Activated T-helper 1 cell treated with anti-CD3 and anti-CD28 coated beads, Interleukin-12 subunit alpha, Interleukin-12 subunit beta, Interleukin-2, Interleukin-4 antibody, amounts not matched to agents 30 ng/mL and 10 ng/mL and 1 ng/mL, durations not matched to agents 14 hours and 24 hours and 36 hours (primary cell): ENCODE data around the gene TRPM2. TPM values are rescaled to one million over a fixed set of nuclear protein-coding genes. Genes with fewer than 3 reads are reported as not detected.

Source experiments
- DNase-seq: peaks from one replicate; pipeline ENCODE4 v3.0.0; 2021; ENCODE audit warnings: low spot score
- H3K27ac Mint-ChIP-seq: one replicate; pipeline ENCODE4 v1.8.0; 2021; ENCODE audit warnings: mild to moderate bottlenecking, mixed read lengths
- H3K27me3 Mint-ChIP-seq: one replicate; pipeline ENCODE4 v1.8.0; 2022; ENCODE audit warnings: mild to moderate bottlenecking, moderate library complexity, mixed read lengths; ENCODE audit not compliant: insufficient read depth
- H3K36me3 Mint-ChIP-seq: one replicate; pipeline ENCODE4 v1.8.0; 2021; ENCODE audit warnings: low read depth, mixed read lengths
- H3K4me1 Mint-ChIP-seq: one replicate; pipeline ENCODE4 v1.8.0; 2021; ENCODE audit warnings: low read depth, mixed read lengths
- H3K4me3 Mint-ChIP-seq: one replicate; pipeline ENCODE4 v1.8.0; 2021; ENCODE audit warnings: mild to moderate bottlenecking, moderate library complexity, mixed read lengths
- H3K9me3 Mint-ChIP-seq: one replicate; pipeline ENCODE4 v1.8.0; 2021; ENCODE audit warnings: mixed read lengths
- intact Hi-C: fragments of 100-400 bp; cut with micrococcal nuclease; formaldehyde crosslinking; loops from one replicate; pipeline ENCODE4 v1.15.1; 2024
- total RNA-seq: library from RNA; stranded (reverse); gene quantifications from 2 replicates; pipeline ENCODE4 v1.2.3, GENCODE V29; 2022

The TRPM2 gene
- total RNA-seq, 1 donor from 2014 or later = 15.2 TPM

DNA sequence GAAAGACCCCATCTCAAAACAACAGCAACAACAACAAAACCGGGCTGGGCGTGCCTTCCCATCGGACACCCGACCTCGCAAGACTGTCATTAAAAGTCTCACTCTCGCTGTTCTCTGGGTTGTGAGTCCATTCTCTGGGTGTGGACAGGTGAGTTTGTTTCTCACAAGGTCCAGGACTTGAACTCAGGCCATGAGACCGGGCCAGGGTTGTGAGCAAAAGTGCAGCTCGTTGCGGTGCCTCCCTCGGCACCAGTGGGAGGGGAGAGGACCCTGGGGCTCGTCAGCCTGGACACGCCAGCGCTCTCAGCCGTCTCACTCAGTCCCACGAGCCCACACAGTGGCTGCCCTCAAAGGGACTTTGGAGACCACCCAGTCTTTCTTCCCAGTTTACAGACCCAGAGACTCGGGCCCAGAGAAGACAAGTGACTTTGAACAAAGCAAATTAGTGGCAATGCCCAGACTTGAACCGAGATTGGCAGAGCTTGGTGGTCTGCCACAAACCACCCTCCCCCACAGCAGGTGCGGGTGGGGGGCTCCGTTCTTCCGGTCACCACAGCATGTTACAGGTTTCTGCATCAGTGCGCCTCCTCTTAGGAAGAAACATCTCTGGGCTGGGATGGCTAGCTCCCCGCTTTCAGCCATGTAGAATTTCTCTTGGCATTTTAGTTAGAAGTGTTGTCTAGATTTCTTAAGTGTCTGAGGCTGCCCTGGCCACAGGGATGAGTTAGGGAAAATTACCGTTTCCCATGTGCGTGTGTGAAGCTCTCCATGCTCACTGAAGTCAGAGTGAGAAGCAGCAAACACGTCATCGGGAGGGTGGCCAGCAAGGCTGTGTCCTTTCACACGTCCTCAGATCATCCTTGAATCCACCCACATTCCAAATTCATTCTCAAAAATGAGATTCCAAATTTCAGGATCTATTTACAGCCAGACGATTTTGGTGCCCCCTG lies 130.1 kb downstream of the TRPM2 start:
- intact Hi-C loops = no loop called here
- Mint-ChIP-seq H3K36me3 (no peaks in the 10 kb centered on the region), H3K4me3 (no peak overlapping the region), H3K27me3 (peaks cover 2% of the 10 kb centered on the region), H3K27ac (no peak overlapping the region), H3K4me1 (peaks cover 12% of the 10 kb centered on the region), H3K9me3 (no peaks in the 10 kb centered on the region)
- no peak for DNase-seq

DNA sequence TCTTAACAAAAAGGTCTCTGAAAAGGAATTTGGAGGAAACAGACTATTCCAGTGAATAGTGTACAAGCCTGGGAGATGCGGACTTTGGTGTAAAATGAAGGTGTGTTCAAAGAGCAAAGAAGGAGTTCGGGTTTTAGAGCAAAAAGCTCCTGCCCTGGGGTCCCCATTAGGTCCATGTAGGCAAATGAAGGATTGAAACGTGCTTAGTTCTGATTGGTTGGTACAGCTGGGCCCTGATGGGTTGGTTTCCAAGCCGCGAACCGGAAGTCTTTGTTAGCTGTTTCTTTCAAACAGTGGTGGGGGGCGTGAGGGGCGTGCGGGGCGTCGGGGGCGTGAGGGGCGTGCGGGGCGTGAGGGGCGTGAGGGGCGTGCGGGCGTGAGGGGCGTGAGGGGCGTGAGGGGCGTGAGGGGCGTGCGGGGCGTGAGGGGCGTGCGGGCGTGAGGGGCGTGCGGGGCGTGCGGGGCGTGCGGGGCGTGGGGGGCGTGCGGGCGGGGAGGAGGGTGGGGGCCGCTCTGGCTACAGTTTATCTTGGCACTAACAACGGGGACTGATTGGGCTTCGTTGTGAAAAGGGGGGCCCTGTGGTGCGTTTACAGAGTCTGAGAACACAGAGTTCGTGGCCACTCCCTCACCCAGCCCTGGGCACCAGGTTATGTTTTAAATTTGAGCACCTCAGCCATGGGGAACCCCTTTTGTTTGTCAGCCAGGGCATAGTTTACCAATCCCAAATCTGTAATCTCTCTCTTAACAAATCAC lies 131.3 kb downstream of the TRPM2 start:
- Mint-ChIP-seq H3K4me3 (no peak overlapping the region), H3K4me1 (peaks cover under 1% of the 10 kb centered on the region), H3K36me3 (no peaks in the 10 kb centered on the region), H3K27ac (no peak overlapping the region), H3K9me3 (no peaks in the 10 kb centered on the region), H3K27me3 (peaks cover 6% of the 10 kb centered on the region)
- no peak for DNase-seq
- intact Hi-C loops = no loop called here

DNA sequence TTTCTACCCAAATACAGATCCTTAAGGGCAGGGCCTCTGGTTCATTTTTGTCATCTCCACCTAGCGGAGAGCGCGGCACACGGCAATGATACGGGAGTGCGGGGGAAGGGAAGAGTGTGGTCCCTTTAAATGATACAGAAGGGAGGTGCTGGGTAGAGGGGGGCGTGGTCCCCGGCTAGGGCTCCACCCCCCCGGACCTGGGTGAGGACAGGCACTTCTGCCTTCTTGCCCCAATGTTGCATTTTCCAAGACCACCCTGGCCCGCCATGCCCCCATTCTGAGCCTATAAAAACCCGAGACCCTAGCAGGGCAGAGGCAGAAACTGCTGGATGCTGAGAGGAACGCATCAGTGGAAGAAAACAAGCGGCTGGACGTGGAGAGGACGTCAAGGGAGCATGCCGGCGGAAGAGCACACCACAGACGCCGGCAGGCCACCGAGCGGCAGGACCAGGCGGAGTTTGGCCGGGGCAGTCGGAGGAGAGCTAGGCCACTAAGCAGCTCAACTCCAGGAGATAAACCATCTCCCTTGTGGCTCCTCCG lies 131.9 kb downstream of the TRPM2 start:
- peaks cover 5% of the 10 kb centered on the region for H3K4me1 Mint-ChIP-seq
- peak overlapping the region; percentile 45 for H3K4me3 Mint-ChIP-seq
- H3K36me3 Mint-ChIP-seq = no peaks in the 10 kb centered on the region
- peaks cover 6% of the 10 kb centered on the region for H3K27me3 Mint-ChIP-seq
- H3K27ac Mint-ChIP-seq = no peak overlapping the region
- no peaks in the 10 kb centered on the region for H3K9me3 Mint-ChIP-seq
- DNase-seq = peak; percentile 8
- intact Hi-C loops = no loop called here

DNA sequence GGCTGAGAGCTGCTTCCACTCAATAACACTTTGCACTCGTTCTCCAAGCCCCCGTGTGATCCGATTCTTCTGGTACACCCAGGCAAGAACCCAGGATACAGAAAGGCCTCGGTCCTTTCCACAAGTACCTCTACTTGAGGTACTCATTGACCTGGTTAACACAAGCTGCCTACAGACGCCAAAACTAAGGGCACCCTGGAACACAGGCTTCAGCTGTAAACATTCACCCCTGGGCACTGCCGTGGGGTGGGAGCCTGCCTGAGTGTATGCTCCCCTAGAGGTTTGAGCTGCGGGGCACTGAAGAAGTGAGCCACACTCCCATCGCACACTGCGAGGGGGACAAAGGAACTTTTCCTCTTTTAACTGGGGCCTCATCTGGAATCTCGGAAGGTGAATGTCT lies 132.4 kb downstream of the TRPM2 start:
- intact Hi-C loops = no loop called here
- Mint-ChIP-seq H3K9me3 (no peaks in the 10 kb centered on the region), H3K27ac (no peak overlapping the region), H3K4me1 (peaks cover 5% of the 10 kb centered on the region), H3K27me3 (peaks cover 6% of the 10 kb centered on the region), H3K4me3 (peak overlapping the region; percentile 33), H3K36me3 (no peaks in the 10 kb centered on the region)
- DNase-seq = no peak

DNA sequence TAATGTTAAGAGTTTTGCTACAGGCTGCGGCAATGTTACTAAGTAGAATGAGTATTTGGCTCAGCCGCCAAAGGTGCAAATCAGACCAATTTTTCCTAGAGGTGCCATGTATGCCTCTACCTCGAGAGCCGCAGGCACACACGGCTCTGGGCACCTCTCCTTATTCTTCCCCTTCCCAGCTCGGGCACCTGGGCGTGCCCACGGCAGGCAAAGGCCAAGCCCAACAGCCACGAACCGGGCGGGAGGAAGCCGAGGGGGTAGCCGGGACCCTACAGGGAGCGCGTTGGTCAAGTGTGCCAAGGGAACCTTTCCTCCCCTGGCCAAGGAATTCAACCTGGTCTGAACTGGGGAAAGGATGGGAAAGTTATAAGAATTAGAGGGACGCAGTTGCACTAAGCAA lies 132.9 kb downstream of the TRPM2 start:
- Mint-ChIP-seq H3K27ac (no peak overlapping the region), H3K4me3 (no peak overlapping the region), H3K4me1 (peaks cover 5% of the 10 kb centered on the region), H3K9me3 (no peaks in the 10 kb centered on the region), H3K27me3 (peaks cover 6% of the 10 kb centered on the region), H3K36me3 (no peaks in the 10 kb centered on the region)
- intact Hi-C loops = no loop called here
- DNase-seq = no peak

DNA sequence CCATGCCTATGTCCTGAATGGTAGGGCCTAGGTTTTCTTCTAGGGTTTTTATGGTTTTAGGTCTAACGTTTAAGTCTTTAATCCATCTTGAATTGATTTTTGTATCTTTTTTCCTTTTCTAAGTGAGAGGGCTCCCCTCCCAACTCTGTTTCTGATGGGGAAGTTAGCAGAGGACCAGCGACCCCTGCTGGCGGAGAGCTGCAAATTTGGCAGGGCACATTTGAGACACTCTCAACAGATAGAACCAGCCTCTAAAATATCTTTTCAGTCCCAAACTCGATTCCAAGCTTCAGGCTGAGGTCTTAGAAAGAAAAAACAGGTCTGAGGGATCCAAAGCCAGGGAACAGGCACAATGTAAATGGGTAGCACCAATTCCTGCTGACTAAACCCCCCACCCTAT lies 134.4 kb downstream of the TRPM2 start:
- DNase-seq = peak; percentile 37
- Mint-ChIP-seq H3K4me3 (no peak overlapping the region), H3K36me3 (peaks cover 6% of the 10 kb centered on the region), H3K27me3 (peaks cover 6% of the 10 kb centered on the region), H3K9me3 (peaks cover 12% of the 10 kb centered on the region), H3K4me1 (peaks cover 13% of the 10 kb centered on the region), H3K27ac (no peak overlapping the region)
- intact Hi-C loops = no loop called here

DNA sequence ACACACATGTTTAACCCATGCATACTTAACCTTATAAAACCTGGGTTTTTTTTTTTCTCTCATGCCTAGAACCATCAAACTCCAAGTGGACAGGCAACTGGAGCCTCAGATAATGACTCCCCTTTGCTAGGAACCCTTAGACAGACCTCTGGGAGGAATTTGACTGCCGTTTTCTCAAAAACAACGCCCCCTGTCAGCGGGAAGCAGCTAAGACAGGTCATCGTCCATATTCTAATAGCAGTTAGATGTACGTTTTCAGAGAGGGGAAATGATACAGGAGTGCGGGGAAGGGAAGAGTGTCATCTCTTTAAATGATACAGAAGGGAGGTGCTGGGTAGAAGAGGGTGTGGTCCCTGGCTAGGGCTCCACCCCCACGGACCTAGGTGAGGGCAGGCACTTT lies 136.5 kb downstream of the TRPM2 start:
- intact Hi-C loops = no loop called here
- H3K4me1 Mint-ChIP-seq = peaks cover 13% of the 10 kb centered on the region

DNA sequence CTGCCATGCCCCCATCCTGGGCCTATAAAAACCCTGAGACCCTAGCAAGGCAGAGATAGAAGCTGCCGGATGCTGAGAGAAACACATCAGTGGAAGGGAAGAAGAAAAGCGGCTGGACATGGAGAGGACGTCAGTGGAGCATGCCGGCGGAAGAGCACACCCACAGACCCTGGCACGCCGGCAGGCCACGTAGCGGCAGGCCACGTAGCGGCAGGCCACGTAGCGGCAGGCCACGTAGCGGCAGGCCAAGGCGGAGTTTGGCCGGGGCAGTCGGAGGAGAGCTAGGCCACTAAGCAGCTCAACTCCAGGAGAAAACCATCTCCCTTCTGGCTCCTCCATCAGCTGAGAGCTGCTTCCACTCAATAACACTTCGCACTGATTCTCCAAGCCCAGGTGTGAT lies 137.0 kb downstream of the TRPM2 start:
- no peak overlapping the region for H3K4me3 Mint-ChIP-seq
- intact Hi-C loops = no loop called here
- H3K27ac Mint-ChIP-seq = no peak overlapping the region
- no peak for DNase-seq
- H3K36me3 Mint-ChIP-seq = peaks cover 10% of the 10 kb centered on the region
- peaks cover 6% of the 10 kb centered on the region for H3K27me3 Mint-ChIP-seq
- H3K4me1 Mint-ChIP-seq = peaks cover 13% of the 10 kb centered on the region
- H3K9me3 Mint-ChIP-seq = peaks cover 19% of the 10 kb centered on the region

More for the DNA sequence above, 136.5 kb downstream of the TRPM2 start:
- Mint-ChIP-seq H3K36me3 (peaks cover 10% of the 10 kb centered on the region), H3K27ac (no peak overlapping the region), H3K9me3 (peaks cover 19% of the 10 kb centered on the region), H3K4me3 (no peak overlapping the region), H3K27me3 (peaks cover 6% of the 10 kb centered on the region)
- DNase-seq = no peak

DNA sequence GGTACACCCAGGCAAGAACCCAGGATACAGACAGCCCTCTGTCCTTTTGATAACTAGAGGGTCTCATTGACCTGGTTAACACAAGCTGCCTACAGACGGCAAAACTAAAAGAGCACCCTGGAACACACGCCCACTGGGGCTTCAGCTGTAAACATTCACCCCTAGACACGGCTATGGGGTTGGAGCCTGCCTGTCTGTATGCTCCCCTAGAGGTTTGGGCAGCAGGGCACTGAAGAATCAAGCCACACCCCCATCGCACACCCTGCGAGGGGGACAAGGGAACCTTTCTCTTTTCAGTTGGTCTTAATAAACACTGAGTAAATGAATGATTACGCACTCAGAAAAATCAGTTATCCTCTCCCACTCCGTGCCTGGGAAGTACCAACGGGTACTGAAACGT lies 137.4 kb downstream of the TRPM2 start:
- Mint-ChIP-seq H3K9me3 (peaks cover 19% of the 10 kb centered on the region), H3K4me3 (no peak overlapping the region), H3K4me1 (peaks cover 13% of the 10 kb centered on the region), H3K36me3 (peaks cover 10% of the 10 kb centered on the region), H3K27me3 (peaks cover 6% of the 10 kb centered on the region), H3K27ac (no peak overlapping the region)
- intact Hi-C loops = no loop called here
- DNase-seq = no peak

Other genes starting within 250 kb of the TRPM2 start
- gene PWP2, start 246.2 kb upstream of the TRPM2 start, total RNA-seq = 11.9 and 15.1 TPM in 2 replicates
- 9.5 and 13.8 TPM in 2 replicates for gene GATD3, start 219.9 kb upstream of the TRPM2 start, total RNA-seq
- 6.4 and 7.2 TPM in 2 replicates for gene ICOSLG, start 112.7 kb upstream of the TRPM2 start, total RNA-seq
- not detected in 2 replicates for gene DNMT3L, start 91.7 kb upstream of the TRPM2 start, total RNA-seq
- not detected in 2 replicates for gene AIRE, start 67.7 kb upstream of the TRPM2 start, total RNA-seq
- 132 and 139 TPM in 2 replicates for gene PFKL, start 53.6 kb upstream of the TRPM2 start, total RNA-seq
- gene CFAP410, start 14.2 kb upstream of the TRPM2 start, total RNA-seq = 13.3 and 17.8 TPM in 2 replicates
- 1.8 and 1.9 TPM in 2 replicates for gene LRRC3, start 101.9 kb downstream of the TRPM2 start, total RNA-seq
- not detected in 2 replicates for gene KRTAP10-1, start 186.6 kb downstream of the TRPM2 start, total RNA-seq
- gene KRTAP10-2, start 197.9 kb downstream of the TRPM2 start, total RNA-seq = not detected in 2 replicates
- gene KRTAP10-3, start 205.2 kb downstream of the TRPM2 start, total RNA-seq = not detected in 2 replicates
- not detected in 2 replicates for gene KRTAP10-4, start 220.1 kb downstream of the TRPM2 start, total RNA-seq
- not detected in 2 replicates for gene KRTAP10-5, start 227.0 kb downstream of the TRPM2 start, total RNA-seq
- not detected in 2 replicates for gene KRTAP10-6, start 238.9 kb downstream of the TRPM2 start, total RNA-seq
- not detected in 2 replicates for gene KRTAP10-7, start 247.0 kb downstream of the TRPM2 start, total RNA-seq